ENCODE results near the gene TM4SF5.

TM4SF5 gene

DNA sequence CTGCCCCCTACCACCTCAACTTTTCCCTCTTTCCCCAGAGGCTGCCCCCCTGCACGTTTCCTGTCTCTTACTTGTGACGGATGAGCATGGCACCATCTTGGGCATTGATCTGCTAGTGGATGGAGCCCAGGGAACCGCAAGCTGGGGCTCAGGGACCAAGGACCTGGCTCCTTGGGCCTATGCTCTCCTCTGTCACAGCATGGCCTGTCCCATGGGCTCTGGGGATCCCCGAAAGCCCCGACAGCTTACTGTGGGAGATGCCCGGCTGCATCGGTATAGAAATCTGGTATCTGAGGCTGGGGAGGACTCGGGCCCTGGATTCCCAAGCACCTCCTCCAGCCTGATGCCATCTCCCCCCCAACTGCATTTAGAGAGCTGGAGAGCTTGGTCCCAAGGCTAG lies 30.1 kb upstream of the TM4SF5 start:
- Mint-ChIP-seq H3K27me3 (ENCODE audit: low read depth) (peaks cover 32% of the 10 kb centered on the region), H3K36me3 (ENCODE audit: low read depth) (no peaks in the 10 kb centered on the region), H3K4me3 (peak overlapping the region; percentile 30), H3K9me3 (no peaks in the 10 kb centered on the region), H3K4me1 (ENCODE audit: low read depth) (peaks cover 23% of the 10 kb centered on the region), H3K27ac (peak overlapping the region; percentile 34)
- no peak for DNase-seq (ENCODE audit: low spot score)

- peaks cover 32% of the 10 kb centered on the region for H3K27me3 Mint-ChIP-seq (ENCODE audit: low read depth)
- DNase-seq (ENCODE audit: low spot score): no peak
- H3K9me3 Mint-ChIP-seq: no peaks in the 10 kb centered on the region
- H3K4me1 Mint-ChIP-seq (ENCODE audit: low read depth): peaks cover 24% of the 10 kb centered on the region
- H3K36me3 Mint-ChIP-seq (ENCODE audit: low read depth): no peaks in the 10 kb centered on the region
- no peak overlapping the region for H3K27ac Mint-ChIP-seq
- no peak overlapping the region for H3K4me3 Mint-ChIP-seq
These were observed 29.6 kb upstream of the TM4SF5 start for GRCh38 chr17:4742133-4742532.

DNA sequence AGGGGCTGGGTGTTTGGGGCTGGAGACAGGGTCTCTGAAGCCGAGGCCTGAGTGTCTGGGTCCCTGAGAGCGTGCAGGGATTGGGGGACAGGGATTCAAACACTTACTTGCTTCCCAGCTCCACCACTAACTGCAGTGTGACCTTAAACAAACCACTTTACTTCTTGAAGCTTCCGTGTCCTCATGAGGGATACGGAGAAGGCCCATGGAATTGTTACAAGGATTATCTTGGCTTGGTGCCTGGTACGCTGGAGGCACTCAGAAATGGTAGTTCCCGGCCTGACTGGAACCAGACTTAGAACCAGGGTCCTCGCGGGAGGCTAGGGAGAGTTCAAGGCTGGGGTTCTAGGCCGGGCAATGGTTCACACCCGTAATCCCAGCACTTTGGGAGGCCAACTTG lies 29.1 kb upstream of the TM4SF5 start:
- no peak overlapping the region for H3K4me3 Mint-ChIP-seq
- DNase-seq (ENCODE audit: low spot score): no peak
- no peaks in the 10 kb centered on the region for H3K9me3 Mint-ChIP-seq
- peaks cover 24% of the 10 kb centered on the region for H3K4me1 Mint-ChIP-seq (ENCODE audit: low read depth)
- H3K27me3 Mint-ChIP-seq (ENCODE audit: low read depth): peaks cover 32% of the 10 kb centered on the region
- no peak overlapping the region for H3K27ac Mint-ChIP-seq
- H3K36me3 Mint-ChIP-seq (ENCODE audit: low read depth): no peaks in the 10 kb centered on the region

DNA sequence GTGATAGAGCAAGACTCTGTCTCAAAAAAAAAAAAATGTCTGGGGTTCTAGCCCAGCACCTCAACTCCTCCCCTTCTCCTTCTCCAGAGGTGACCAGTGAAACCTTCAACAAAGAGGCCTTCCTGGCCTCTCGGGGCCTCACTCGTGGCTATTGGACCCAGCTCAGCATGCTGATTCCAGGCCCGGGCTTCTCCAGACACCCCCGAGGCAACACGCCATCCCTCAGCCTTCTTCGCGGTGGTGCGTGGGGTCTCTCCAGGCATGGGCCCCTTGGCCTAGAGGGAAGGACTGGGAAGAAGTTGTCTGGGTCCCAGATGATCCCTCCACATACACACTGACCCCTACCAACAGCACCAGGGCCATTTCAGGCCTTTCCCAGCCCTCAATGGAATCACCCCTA lies 28.5 kb upstream of the TM4SF5 start:
- Mint-ChIP-seq H3K27me3 (ENCODE audit: low read depth) (peaks cover 34% of the 10 kb centered on the region), H3K4me3 (no peak overlapping the region)

DNA sequence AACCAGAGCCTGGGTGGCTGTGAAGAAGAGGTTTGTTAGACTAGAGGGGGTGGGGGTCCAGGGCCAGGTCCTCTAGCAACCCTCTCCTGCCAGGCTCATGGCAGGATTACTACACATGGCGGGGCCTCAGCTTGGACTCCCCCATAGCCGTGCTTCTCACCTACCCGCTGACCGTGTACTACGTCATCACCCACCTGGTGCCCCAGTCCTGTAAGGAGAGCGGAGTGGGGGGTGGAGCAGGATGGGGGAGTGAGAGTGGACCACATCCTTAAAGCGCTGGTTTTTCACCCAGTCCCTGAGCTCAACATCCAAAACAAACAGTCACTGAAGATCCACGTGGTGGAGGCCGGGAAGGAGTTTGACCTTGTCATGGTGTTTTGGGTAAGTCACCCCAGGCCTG lies 27.8 kb upstream of the TM4SF5 start:
- no peaks in the 10 kb centered on the region for H3K9me3 Mint-ChIP-seq
- no peaks in the 10 kb centered on the region for H3K36me3 Mint-ChIP-seq (ENCODE audit: low read depth)
- H3K27ac Mint-ChIP-seq: no peak overlapping the region
- peaks cover 34% of the 10 kb centered on the region for H3K27me3 Mint-ChIP-seq (ENCODE audit: low read depth)
- no peak for DNase-seq (ENCODE audit: low spot score)
- H3K4me3 Mint-ChIP-seq: no peak overlapping the region
- peaks cover 24% of the 10 kb centered on the region for H3K4me1 Mint-ChIP-seq (ENCODE audit: low read depth)

More for the DNA sequence above, 28.5 kb upstream of the TM4SF5 start:
- Mint-ChIP-seq H3K27ac (no peak overlapping the region), H3K36me3 (ENCODE audit: low read depth) (no peaks in the 10 kb centered on the region), H3K9me3 (no peaks in the 10 kb centered on the region), H3K4me1 (ENCODE audit: low read depth) (peaks cover 28% of the 10 kb centered on the region)
- DNase-seq (ENCODE audit: low spot score): no peak

DNA sequence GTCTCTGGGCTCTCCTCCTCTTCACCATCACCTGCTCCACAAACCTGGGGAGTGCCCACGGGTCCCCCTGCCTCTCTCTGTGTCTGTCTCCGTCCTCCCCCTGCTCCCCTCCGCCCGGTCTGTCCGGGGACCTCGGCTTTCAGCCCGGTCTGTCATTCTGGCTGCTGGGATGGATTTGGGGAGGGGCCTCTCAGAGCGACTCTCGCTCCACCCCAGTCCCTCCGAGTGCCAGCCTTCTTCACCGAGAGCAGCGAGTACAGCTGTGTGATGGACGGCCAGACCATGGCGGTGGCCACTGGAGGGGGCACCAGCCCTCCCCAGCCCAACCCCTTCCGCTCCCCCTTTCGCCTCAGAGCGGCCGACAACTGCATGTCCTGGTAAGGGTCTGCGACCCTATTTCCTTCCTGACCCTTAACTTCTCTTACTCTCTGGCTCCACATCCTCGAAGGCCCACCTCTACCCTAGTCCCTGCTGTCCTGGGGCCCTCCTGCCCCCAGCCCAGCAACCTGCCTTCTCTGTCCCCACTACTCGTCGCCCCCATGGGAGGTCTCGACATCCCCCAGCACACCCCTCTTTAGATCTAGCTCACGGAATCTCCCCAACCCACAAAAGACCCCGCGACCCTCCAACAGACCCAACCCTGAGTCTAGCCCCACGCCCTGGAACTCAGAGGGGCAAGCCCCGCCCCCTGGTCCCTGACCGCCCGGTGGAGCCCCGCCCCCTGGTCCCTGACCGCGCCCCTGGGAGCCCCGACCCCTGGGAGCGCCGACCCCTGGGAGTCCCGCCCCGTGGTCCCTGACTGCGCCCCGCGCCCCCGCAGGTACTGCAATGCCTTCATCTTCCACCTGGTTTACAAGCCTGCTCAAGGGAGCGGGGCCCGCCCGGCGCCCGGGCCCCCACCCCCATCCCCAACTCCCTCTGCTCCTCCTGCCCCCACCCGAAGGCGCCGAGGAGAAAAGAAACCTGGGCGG lies 26.4 kb upstream of the TM4SF5 start:
- H3K36me3 Mint-ChIP-seq (ENCODE audit: low read depth): no peaks in the 10 kb centered on the region
- no peak overlapping the region for H3K27ac Mint-ChIP-seq
- no peak overlapping the region for H3K4me3 Mint-ChIP-seq
- no peaks in the 10 kb centered on the region for H3K9me3 Mint-ChIP-seq
- peaks cover 31% of the 10 kb centered on the region for H3K27me3 Mint-ChIP-seq (ENCODE audit: low read depth)
- peaks cover 20% of the 10 kb centered on the region for H3K4me1 Mint-ChIP-seq (ENCODE audit: low read depth)
- DNase-seq (ENCODE audit: low spot score): no peak

DNA sequence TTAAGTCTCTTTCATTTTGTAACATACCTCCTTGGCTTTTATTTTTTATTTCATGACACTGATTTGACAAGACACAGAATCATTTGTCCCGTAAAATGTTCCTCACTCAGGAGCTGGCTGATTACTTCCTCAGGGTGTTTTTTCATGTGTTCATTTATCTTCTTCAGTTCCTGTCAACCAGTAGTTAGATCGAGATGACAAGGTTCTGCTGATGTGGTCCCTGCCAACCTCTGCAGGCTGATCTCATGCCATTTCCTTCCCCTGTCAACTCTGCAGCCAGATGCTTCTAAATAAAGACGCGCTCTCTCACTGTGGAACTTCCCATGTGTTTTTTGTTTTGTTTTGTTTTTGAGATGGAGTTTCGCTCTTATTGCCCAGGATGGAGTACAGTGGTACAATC lies 23.8 kb upstream of the TM4SF5 start:
- H3K4me1 Mint-ChIP-seq (ENCODE audit: low read depth): peaks cover 15% of the 10 kb centered on the region
- H3K27me3 Mint-ChIP-seq (ENCODE audit: low read depth): peaks cover 33% of the 10 kb centered on the region

GRCh38 chr17:4748686-4749085 lies 23.0 kb upstream of the TM4SF5 start:
- no peaks in the 10 kb centered on the region for H3K9me3 Mint-ChIP-seq
- DNase-seq (ENCODE audit: low spot score): no peak
- no peak overlapping the region for H3K27ac Mint-ChIP-seq
- peak overlapping the region; percentile 21 for H3K4me3 Mint-ChIP-seq
- peaks cover 15% of the 10 kb centered on the region for H3K4me1 Mint-ChIP-seq (ENCODE audit: low read depth)
- H3K36me3 Mint-ChIP-seq (ENCODE audit: low read depth): no peaks in the 10 kb centered on the region
- peaks cover 36% of the 10 kb centered on the region for H3K27me3 Mint-ChIP-seq (ENCODE audit: low read depth)

More for the DNA sequence above, 23.8 kb upstream of the TM4SF5 start:
- no peaks in the 10 kb centered on the region for H3K9me3 Mint-ChIP-seq
- peak overlapping the region; percentile 72 for H3K27ac Mint-ChIP-seq
- no peaks in the 10 kb centered on the region for H3K36me3 Mint-ChIP-seq (ENCODE audit: low read depth)
- DNase-seq (ENCODE audit: low spot score): peak; percentile 19
- H3K4me3 Mint-ChIP-seq: peak overlapping the region; percentile 80

DNA sequence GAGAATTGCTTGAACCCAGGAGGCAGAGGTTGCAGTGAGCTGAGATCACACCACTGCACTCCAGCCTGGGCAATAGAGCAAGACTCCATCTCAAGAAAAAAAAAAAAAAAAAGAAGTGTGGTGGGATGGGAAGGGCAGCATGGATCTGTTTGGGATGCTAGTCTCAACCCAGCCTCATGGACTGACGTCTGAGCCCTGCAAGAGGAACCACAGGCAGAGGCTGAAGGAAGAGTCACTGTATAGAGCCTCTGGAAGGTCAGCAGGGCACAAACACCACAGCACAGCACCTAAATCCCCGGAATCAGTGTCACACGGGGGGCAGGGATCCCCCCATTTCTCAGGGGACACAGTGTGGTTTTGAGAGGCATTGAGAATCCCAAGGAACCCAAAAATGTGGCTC lies 21.1 kb upstream of the TM4SF5 start:
- H3K27me3 Mint-ChIP-seq (ENCODE audit: low read depth): peaks cover 40% of the 10 kb centered on the region
- no peaks in the 10 kb centered on the region for H3K36me3 Mint-ChIP-seq (ENCODE audit: low read depth)
- H3K27ac Mint-ChIP-seq: no peak overlapping the region
- peaks cover 12% of the 10 kb centered on the region for H3K4me1 Mint-ChIP-seq (ENCODE audit: low read depth)
- H3K4me3 Mint-ChIP-seq: no peak overlapping the region
- DNase-seq (ENCODE audit: low spot score): no peak
- H3K9me3 Mint-ChIP-seq: no peaks in the 10 kb centered on the region

- peaks cover 42% of the 10 kb centered on the region for H3K27me3 Mint-ChIP-seq (ENCODE audit: low read depth)
- H3K9me3 Mint-ChIP-seq: no peaks in the 10 kb centered on the region
- no peak overlapping the region for H3K27ac Mint-ChIP-seq
- no peak for DNase-seq (ENCODE audit: low spot score)
- no peak overlapping the region for H3K4me3 Mint-ChIP-seq
- H3K36me3 Mint-ChIP-seq (ENCODE audit: low read depth): no peaks in the 10 kb centered on the region
- H3K4me1 Mint-ChIP-seq (ENCODE audit: low read depth): peaks cover 7% of the 10 kb centered on the region
These were observed 19.8 kb upstream of the TM4SF5 start for GRCh38 chr17:4751932-4752331.

DNA sequence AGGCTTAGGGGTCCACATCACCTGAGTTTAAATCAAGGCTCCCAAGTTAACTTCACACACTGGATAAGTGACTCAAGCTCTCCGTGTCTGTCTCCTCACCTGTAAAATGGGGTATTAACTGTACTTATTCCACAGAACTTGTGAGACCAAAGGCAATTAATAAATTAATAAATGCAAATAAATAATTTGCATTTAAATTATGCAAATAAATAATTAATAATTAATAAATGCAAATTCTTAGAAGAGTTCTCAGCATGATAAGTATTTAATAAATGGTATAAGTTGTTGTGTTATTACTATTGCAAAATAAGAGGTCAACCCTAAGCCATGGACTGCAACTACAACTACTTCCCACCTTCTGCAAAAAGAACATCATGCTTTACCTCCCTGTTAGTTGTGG lies 18.3 kb upstream of the TM4SF5 start:
- no peak overlapping the region for H3K4me3 Mint-ChIP-seq
- no peaks in the 10 kb centered on the region for H3K9me3 Mint-ChIP-seq
- no peaks in the 10 kb centered on the region for H3K36me3 Mint-ChIP-seq (ENCODE audit: low read depth)
- no peak overlapping the region for H3K27ac Mint-ChIP-seq
- peaks cover 41% of the 10 kb centered on the region for H3K27me3 Mint-ChIP-seq (ENCODE audit: low read depth)
- peaks cover 1% of the 10 kb centered on the region for H3K4me1 Mint-ChIP-seq (ENCODE audit: low read depth)
- DNase-seq (ENCODE audit: low spot score): no peak

- no peak overlapping the region for H3K27ac Mint-ChIP-seq
- H3K4me3 Mint-ChIP-seq: no peak overlapping the region
- DNase-seq (ENCODE audit: low spot score): no peak
- no peaks in the 10 kb centered on the region for H3K9me3 Mint-ChIP-seq
- peaks cover 15% of the 10 kb centered on the region for H3K27me3 Mint-ChIP-seq (ENCODE audit: low read depth)
- no peaks in the 10 kb centered on the region for H3K36me3 Mint-ChIP-seq (ENCODE audit: low read depth)
- no peaks in the 10 kb centered on the region for H3K4me1 Mint-ChIP-seq (ENCODE audit: low read depth)
These were observed 11.9 kb upstream of the TM4SF5 start for GRCh38 chr17:4759776-4760236.

DNA sequence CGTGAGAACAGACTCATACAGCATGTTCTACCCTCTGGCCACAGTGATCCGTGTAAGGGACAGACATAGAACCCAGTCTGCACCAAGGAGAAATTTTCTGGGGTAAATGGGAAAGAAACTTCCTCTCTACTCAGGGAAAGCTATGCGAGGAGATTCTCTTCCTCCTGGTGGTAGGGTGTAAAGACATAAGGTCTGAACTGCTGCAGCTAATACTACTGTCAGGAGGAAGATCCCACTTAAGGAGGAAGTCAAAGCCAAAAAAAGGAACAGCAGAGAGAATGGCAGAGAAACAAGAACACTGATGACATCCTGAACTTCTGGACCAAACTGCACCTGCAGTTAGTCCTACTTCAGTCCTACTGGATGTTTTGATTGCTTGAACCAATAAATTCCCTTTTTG lies 7.1 kb upstream of the TM4SF5 start:
- Mint-ChIP-seq H3K9me3 (no peaks in the 10 kb centered on the region), H3K27ac (no peak overlapping the region)

DNA sequence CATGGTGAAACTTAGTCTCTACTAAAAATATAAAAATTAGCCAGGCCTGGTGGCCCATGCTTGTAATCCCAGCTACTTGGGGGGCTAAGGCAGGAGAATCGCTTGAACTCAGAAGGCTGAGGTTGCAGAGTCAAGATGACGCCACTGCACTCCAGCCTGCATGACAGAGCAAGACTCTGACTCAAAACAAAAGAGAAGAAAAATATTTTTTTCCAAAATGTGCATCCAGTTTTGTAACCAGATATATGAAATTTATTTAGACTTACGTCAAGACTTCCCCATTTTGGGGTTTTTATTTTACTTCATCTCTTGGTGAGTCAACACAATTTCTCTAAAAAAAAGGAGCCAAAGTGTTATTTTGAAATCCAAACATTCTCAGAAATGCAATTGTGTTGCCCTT lies 5.5 kb upstream of the TM4SF5 start:
- Mint-ChIP-seq H3K4me1 (ENCODE audit: low read depth) (peaks cover 2% of the 10 kb centered on the region), H3K4me3 (no peak overlapping the region), H3K9me3 (no peaks in the 10 kb centered on the region), H3K36me3 (ENCODE audit: low read depth) (no peaks in the 10 kb centered on the region), H3K27ac (no peak overlapping the region), H3K27me3 (ENCODE audit: low read depth) (peaks cover 8% of the 10 kb centered on the region)
- no peak for DNase-seq (ENCODE audit: low spot score)

More for the DNA sequence above, 7.1 kb upstream of the TM4SF5 start:
- no peak for DNase-seq (ENCODE audit: low spot score)
- no peaks in the 10 kb centered on the region for H3K4me1 Mint-ChIP-seq (ENCODE audit: low read depth)
- H3K27me3 Mint-ChIP-seq (ENCODE audit: low read depth): peaks cover 6% of the 10 kb centered on the region
- no peak overlapping the region for H3K4me3 Mint-ChIP-seq
- no peaks in the 10 kb centered on the region for H3K36me3 Mint-ChIP-seq (ENCODE audit: low read depth)
